GM23338 (cell line): ENCODE results near the gene FAM78B. TPM values are rescaled to one million over a fixed set of nuclear protein-coding genes. Genes with fewer than 3 reads are reported as not detected.

ENCODE experiments used
- ATAC-seq: fragments of 200-7000 bp; cut with Tn5 transposase; 3 replicates; pipeline ENCODE4 v1.9.1; 2020
- DNase-seq: peaks from one replicate; pipeline ENCODE4 v3.0.0-alpha.2; 2015; ENCODE audit warnings: low spot score
- H2AFZ ChIP-seq: fragments of 200-600 bp; sonication (generic); 2 replicates; pipeline ENCODE4 v1.8.0; 2016; ENCODE audit warnings: antibody characterized with exemption, mild to moderate bottlenecking, moderate library complexity
- H3F3A ChIP-seq: fragments of 200-600 bp; sonication (generic); replicated peaks from 2 replicates; pipeline ENCODE4 v1.8.0; 2017; ENCODE audit warnings: antibody characterized with exemption, mixed run types, low read depth
- H3K27ac ChIP-seq: fragments of 200-600 bp; sonication (generic); 2 replicates; pipeline ENCODE4 v1.6.1; 2016; ENCODE audit warnings: low read depth
- H3K27me3 ChIP-seq: fragments of 200-600 bp; sonication (generic); 2 replicates; pipeline ENCODE4 v1.8.0; 2016; ENCODE audit warnings: mild to moderate bottlenecking, mixed run types, moderate library complexity; ENCODE audit not compliant: insufficient read depth
- H3K36me3 ChIP-seq: fragments of 200-600 bp; sonication (generic); 2 replicates; pipeline ENCODE4 v1.8.0; 2016; ENCODE audit warnings: mild to moderate bottlenecking; ENCODE audit not compliant: insufficient read depth
- H3K4me1 ChIP-seq: fragments of 200-600 bp; sonication (generic); 2 replicates; pipeline ENCODE4 v1.8.0; 2016; ENCODE audit warnings: mild to moderate bottlenecking, moderate library complexity; ENCODE audit not compliant: insufficient read depth
- H3K4me2 ChIP-seq: fragments of 200-600 bp; sonication (generic); 2 replicates; pipeline ENCODE4 v1.7.1; 2017; ENCODE audit warnings: mixed run types
- H3K4me3 ChIP-seq: fragments of 200-600 bp; sonication (generic); 2 replicates; pipeline ENCODE4 v1.6.1; 2016; ENCODE audit warnings: mixed run types
- H3K79me2 ChIP-seq: fragments of 200-600 bp; sonication (generic); replicated peaks from 2 replicates; pipeline ENCODE4 v1.8.0; 2017; ENCODE audit warnings: mild to moderate bottlenecking; ENCODE audit not compliant: insufficient read depth
- H3K9me2 ChIP-seq: fragments of 200-600 bp; sonication (generic); 2 replicates; pipeline ENCODE4 v1.8.0; 2017; ENCODE audit not compliant: insufficient read depth
- H4K20me1 ChIP-seq: fragments of 200-600 bp; sonication (generic); replicated peaks from 2 replicates; pipeline ENCODE4 v1.8.0; 2017; ENCODE audit warnings: mild to moderate bottlenecking; ENCODE audit not compliant: insufficient read depth
- H3K27ac Mint-ChIP-seq: 2 replicates; pipeline ENCODE4 v1.8.0; 2020; ENCODE audit warnings: inconsistent platforms, mild to moderate bottlenecking, moderate library complexity, mixed read lengths
- H3K27me3 Mint-ChIP-seq: 3 replicates; pipeline ENCODE4 v1.8.0; 2022; ENCODE audit warnings: low read depth, mild to moderate bottlenecking, moderate library complexity, mixed read lengths, inconsistent platforms; ENCODE audit not compliant: insufficient read depth, poor library complexity
- H3K36me3 Mint-ChIP-seq: 3 replicates; pipeline ENCODE4 v1.8.0; 2021; ENCODE audit warnings: low read depth, mild to moderate bottlenecking, inconsistent platforms, moderate library complexity, mixed read lengths
- H3K4me1 Mint-ChIP-seq: 3 replicates; pipeline ENCODE4 v1.8.0; 2020; ENCODE audit warnings: mild to moderate bottlenecking, inconsistent platforms, mixed read lengths
- H3K4me3 Mint-ChIP-seq: 3 replicates; pipeline ENCODE4 v1.8.0; 2021; ENCODE audit warnings: moderate library complexity, mild to moderate bottlenecking, inconsistent platforms, mixed read lengths
- H3K9me3 Mint-ChIP-seq: 3 replicates; pipeline ENCODE4 v1.8.0; 2020; ENCODE audit warnings: moderate library complexity, mild to moderate bottlenecking, inconsistent platforms, mixed read lengths
- CREB1 ChIP-seq: fragments of 250-450 bp; sonication (Bioruptor Pico); IDR thresholded peaks from 2 replicates; pipeline ENCODE4 v1.5.0; 2020; ENCODE audit warnings: low read depth, mild to moderate bottlenecking, moderate library complexity
- CTCF ChIP-seq, 2 experiments: fragments of 200-600 bp in 1 of 2; sonication (generic) in 1 of 2; conservative IDR thresholded peaks; 2 replicates each; pipeline versions ENCODE4 v1.5.1 to v1.6.1; 2016 to 2017; ENCODE audit warnings: antibody characterized with exemption in 2 of 2, low read depth in 2 of 2, mild to moderate bottlenecking in 2 of 2, moderate library complexity in 1 of 2
- ETS1 ChIP-seq: IDR thresholded peaks from 2 replicates; pipeline ENCODE4 v1.6.1; 2016; ENCODE audit warnings: antibody characterized with exemption
- EZH2 ChIP-seq: fragments of 200-600 bp; sonication (generic); IDR thresholded peaks from one replicate; pipeline ENCODE4 v1.8.0; 2017; ENCODE audit warnings: antibody characterized with exemption, mild to moderate bottlenecking, low read depth; ENCODE audit not compliant: unreplicated experiment
- EZH2phosphoT487 ChIP-seq: fragments of 200-600 bp; sonication (generic); IDR thresholded peaks from one replicate; pipeline ENCODE4 v1.8.1; 2018; ENCODE audit warnings: antibody characterized with exemption; ENCODE audit not compliant: unreplicated experiment
- JUNB ChIP-seq: IDR thresholded peaks from one replicate; pipeline ENCODE4 v1.6.1; 2016; ENCODE audit warnings: antibody characterized with exemption; ENCODE audit not compliant: unreplicated experiment
- NANOG ChIP-seq: IDR thresholded peaks from 2 replicates; pipeline ENCODE4 v1.6.1; 2016; ENCODE audit warnings: antibody characterized with exemption, borderline replicate concordance
- POLR2AphosphoS5 ChIP-seq: IDR thresholded peaks from 2 replicates; pipeline ENCODE4 v1.6.1; 2016; ENCODE audit warnings: antibody characterized with exemption, low read depth
- REST ChIP-seq: IDR thresholded peaks from one replicate; pipeline ENCODE4 v1.6.1; 2018; ENCODE audit warnings: antibody characterized with exemption; ENCODE audit not compliant: unreplicated experiment
- STAT1 ChIP-seq: IDR thresholded peaks from one replicate; pipeline ENCODE4 v1.6.1; 2016; ENCODE audit warnings: antibody characterized with exemption; ENCODE audit not compliant: unreplicated experiment
- ZNF114 ChIP-seq: fragments of 250-450 bp; sonication (Bioruptor Pico); IDR thresholded peaks from 2 replicates; pipeline ENCODE4 v1.5.0; 2020; ENCODE audit warnings: mild to moderate bottlenecking, moderate library complexity
- ZNF331 ChIP-seq: fragments of 250-450 bp; sonication (Bioruptor Pico); IDR thresholded peaks from 2 replicates; pipeline ENCODE4 v1.5.0; 2020; ENCODE audit warnings: low read depth, mild to moderate bottlenecking, moderate library complexity
- polyA plus RNA-seq: library from polyadenylated mRNA; unstranded; fragments of >200 nt; fragmentation: Nextera tagmentation; extraction: Ambion mirVana; gene quantifications from 2 replicates; pipeline ENCODE4 v1.2.1, GENCODE V29; 2016
- total RNA-seq: library from RNA; depleted of rRNA; stranded (reverse); fragments of >200 nt; shearing (Covaris generic); gene quantifications from 2 replicates; pipeline ENCODE4 v1.2.3, GENCODE V29; 2014

FAM78B gene
- total and polyA plus RNA-seq, 2 experiments from 2014 or later: 1.6 to 4.6 TPM

GRCh38 chr1:166200743-166201142, 33.9 kb upstream of the FAM78B start (continued):
- TF ChIP-seq CTCF (conservative IDR thresholded peaks at IDR 0.05; ENCODE audit: low read depth in 2 of 2) (no peak), NANOG (no peak), STAT1 (no peak), POLR2AphosphoS5 (no peak), JUNB (no peak), CREB1 (CRISPR knock-in tag) (no peak), REST (no peak), ZNF331 (CRISPR knock-in tag) (no peak), EZH2 (no peak), EZH2phosphoT487 (no peak), ZNF114 (CRISPR knock-in tag) (no peak), ETS1 (no peak)

DNA sequence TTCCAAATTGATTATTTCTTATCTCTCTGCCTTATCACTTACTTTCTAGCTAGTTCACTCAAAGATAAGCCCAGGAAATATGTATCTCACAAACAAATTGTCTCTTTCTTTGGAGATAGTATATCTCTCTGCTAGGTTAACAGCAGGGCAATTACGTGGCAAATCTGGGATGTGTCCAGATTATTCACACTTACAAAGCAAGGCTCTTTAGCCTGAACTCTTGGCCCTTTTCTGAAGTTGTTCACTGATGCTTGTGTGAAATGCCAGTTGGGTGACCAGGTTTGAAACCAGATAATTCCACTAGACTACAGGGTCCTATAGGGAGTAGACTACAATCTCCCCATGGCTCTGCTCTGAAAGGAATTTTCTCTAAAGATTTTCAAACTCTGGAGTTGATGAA, 30.8 kb upstream of the FAM78B start:
- H3K79me2 ChIP-seq: no peaks in the 10 kb centered on the region
- no peak overlapping the region for H3K4me3 ChIP-seq
- no peak overlapping the region for H2AFZ ChIP-seq
- ATAC-seq (no peak), DNase-seq (no peak)
- H3K27me3 ChIP-seq: no peaks in the 10 kb centered on the region
- H3K27ac Mint-ChIP-seq: no peak overlapping the region
- H3K4me2 ChIP-seq: no peak overlapping the region
- no peak overlapping the region for H3K27ac ChIP-seq
- H3K9me3 Mint-ChIP-seq: no peaks in the 10 kb centered on the region
- H3K4me1 Mint-ChIP-seq: peaks cover 4% of the 10 kb centered on the region; the same call in 2 of the 3 replicates
- H3K36me3 ChIP-seq: no peaks in the 10 kb centered on the region
- no peaks in the 10 kb centered on the region for H3K36me3 Mint-ChIP-seq
- H3K27me3 Mint-ChIP-seq: peaks cover 2% of the 10 kb centered on the region
- H3K4me3 Mint-ChIP-seq: no peak overlapping the region
- TF ChIP-seq EZH2phosphoT487: no peak
- TF ChIP-seq NANOG: no peak
- TF ChIP-seq STAT1: no peak
- TF ChIP-seq REST: no peak
- no peak for TF ChIP-seq EZH2
- TF ChIP-seq CREB1 (CRISPR knock-in tag): no peak
- no peak for TF ChIP-seq ETS1
- no peak for TF ChIP-seq ZNF331 (CRISPR knock-in tag)
- TF ChIP-seq CTCF (conservative IDR thresholded peaks at IDR 0.05; ENCODE audit: low read depth in 2 of 2): no peak
- TF ChIP-seq ZNF114 (CRISPR knock-in tag): no peak
- no peak for TF ChIP-seq JUNB
- TF ChIP-seq POLR2AphosphoS5: no peak
- no peaks in the 10 kb centered on the region for H3K4me1 ChIP-seq
- H3F3A ChIP-seq: no peaks in the 10 kb centered on the region
- peaks cover 3% of the 10 kb centered on the region; the same call in 1 of the 2 replicates for H3K9me2 ChIP-seq
- H4K20me1 ChIP-seq: no peaks in the 10 kb centered on the region
